PC-3 (cell line): Measurements from ENCODE around the gene MTFR1L. TPM values are rescaled to one million over a fixed set of nuclear protein-coding genes. Genes with fewer than 3 reads are reported as not detected.

ENCODE experiments used
- ATAC-seq: fragments of 200-7000 bp; cut with Tn5 transposase; 2 replicates; pipeline ENCODE4 v1.9.1; 2020; ENCODE audit warnings: mild to moderate bottlenecking, moderate library complexity
- BruUV-seq: library from RNA; stranded (reverse); fragments of 400-500 nt; replicated peaks from 2 replicates; lab custom pipeline; 2021; lab: Mats Ljungman, UMichigan
- CTCF ChIA-PET: fragments of 300-600 bp; sonication (Branson Sonifier 250); formaldehyde crosslinking; loops from one replicate; lab custom pipeline; 2022; ENCODE audit warnings: antibody characterized with exemption; lab: Charles Lee
- POLR2A ChIA-PET: fragments of 300-600 bp; sonication (Branson Sonifier 250); formaldehyde crosslinking; loops from one replicate; lab custom pipeline; 2022; ENCODE audit warnings: antibody characterized with exemption; ENCODE audit not compliant: unreplicated experiment; lab: Charles Lee
- DNase-seq: peaks from one replicate; pipeline ENCODE4 v3.0.0-alpha.2; 2015
- H2AFZ ChIP-seq: fragments of 300-600 bp; sonication (generic); 2 replicates; pipeline ENCODE4 v1.6.0; 2016; ENCODE audit warnings: antibody characterized with exemption, low read length
- H3F3A ChIP-seq: fragments of 300-600 bp; sonication (generic); one replicate; pipeline ENCODE4 v1.6.0; 2017; ENCODE audit warnings: antibody characterized with exemption, low read length, control low read depth, mild to moderate bottlenecking; ENCODE audit not compliant: unreplicated experiment
- H3K27ac ChIP-seq: fragments of 300-600 bp; sonication (generic); 2 replicates; pipeline ENCODE4 v1.5.1; 2016; ENCODE audit warnings: mild to moderate bottlenecking, low read length
- H3K27me3 ChIP-seq: fragments of 300-600 bp; sonication (generic); 2 replicates; pipeline ENCODE4 v1.6.1; 2016; ENCODE audit warnings: low read length, mixed read lengths
- H3K36me3 ChIP-seq: fragments of 300-600 bp; sonication (generic); 2 replicates; pipeline ENCODE4 v1.6.1; 2016; ENCODE audit warnings: low read depth, mixed run types, low read length, mixed read lengths
- H3K4me1 ChIP-seq: fragments of 300-600 bp; sonication (generic); 2 replicates; pipeline ENCODE4 v1.5.1; 2016; ENCODE audit warnings: low read length; ENCODE audit not compliant: insufficient read depth
- H3K4me2 ChIP-seq: fragments of 300-600 bp; sonication (generic); 2 replicates; pipeline ENCODE4 v1.6.0; 2016; ENCODE audit warnings: low read length
- H3K4me3 ChIP-seq: fragments of 300-600 bp; sonication (generic); 2 replicates; pipeline ENCODE4 v1.5.1; 2016; ENCODE audit warnings: mild to moderate bottlenecking, low read length, mixed read lengths
- H3K79me2 ChIP-seq: fragments of 300-600 bp; sonication (generic); 2 replicates; pipeline ENCODE4 v1.6.1; 2017; ENCODE audit warnings: low read length, mixed read lengths
- H3K9ac ChIP-seq: fragments of 300-600 bp; sonication (generic); 2 replicates; pipeline ENCODE4 v1.6.0; 2016; ENCODE audit warnings: mild to moderate bottlenecking, low read length
- H3K9me2 ChIP-seq: fragments of 300-600 bp; sonication (generic); replicated peaks from 2 replicates; pipeline ENCODE4 v1.6.1; 2016; ENCODE audit warnings: mixed run types, low read length, mixed read lengths
- H3K9me3 ChIP-seq: fragments of 300-600 bp; sonication (generic); 2 replicates; pipeline ENCODE4 v1.6.1; 2016; ENCODE audit warnings: low read length, mixed read lengths
- H4K20me1 ChIP-seq: fragments of 300-600 bp; sonication (generic); 2 replicates; pipeline ENCODE4 v1.6.1; 2016; ENCODE audit warnings: low read length, mixed read lengths
- CTCF ChIP-seq: fragments of 300-600 bp; sonication (generic); conservative IDR thresholded peaks from 2 replicates; pipeline ENCODE4 v1.5.1; 2017; ENCODE audit warnings: antibody characterized with exemption, low read depth, mild to moderate bottlenecking, low read length
- EZH2 ChIP-seq: fragments of 300-600 bp; sonication (generic); IDR thresholded peaks from one replicate; pipeline ENCODE4 v1.6.1; 2017; ENCODE audit warnings: antibody characterized with exemption, mild to moderate bottlenecking, low read length; ENCODE audit not compliant: unreplicated experiment
- EZH2phosphoT487 ChIP-seq: fragments of 300-600 bp; sonication (generic); IDR thresholded peaks from 2 replicates; pipeline ENCODE4 v1.6.1; 2018; ENCODE audit warnings: mild to moderate bottlenecking, antibody characterized with exemption, low read length, borderline replicate concordance
- intact Hi-C: fragments of 100-400 bp; cut with micrococcal nuclease; formaldehyde crosslinking; loops from 2 replicates; pipeline ENCODE4 v1.9.0; 2023
- total RNA-seq: library from RNA; depleted of rRNA; stranded (reverse); fragments of >200 nt; gene quantifications from 2 replicates; pipeline ENCODE4 v1.2.3, GENCODE V29; 2014

The MTFR1L gene
- total RNA-seq, 1 experiment from 2014 or later, result 35.6 TPM

- H2AFZ ChIP-seq, result no peak overlapping the region
- H3K27me3 ChIP-seq, result no peaks in the 10 kb centered on the region
- ATAC-seq, result no peak
- peaks cover 6% of the 10 kb centered on the region; the same call in 1 of the 2 replicates for H3K79me2 ChIP-seq
- ChIA-PET POLR2A (interaction anchor here (0.5 kb wide), 1 partner anchor 94 kb away, joined by 9 read pairs; no protein-coding TSS in a partner anchor), CTCF (interaction anchor here (0.5 to 0.7 kb wide), 2 partner anchors 179 to 190 kb away, joined by 3 to 6 read pairs; no protein-coding TSS in a partner anchor)
- no peaks in the 10 kb centered on the region for H3K36me3 ChIP-seq
- TF ChIP-seq EZH2 (no peak), CTCF (peak; percentile 63)
- H3K9me3 ChIP-seq, result no peaks in the 10 kb centered on the region
- no peak overlapping the region for H3K4me2 ChIP-seq
- H4K20me1 ChIP-seq, result no peaks in the 10 kb centered on the region
- no TSS peak for BruUV-seq
- no peak overlapping the region for H3K27ac ChIP-seq
- intact Hi-C loops, result loop anchor here (10.0 kb wide), 1 partner anchor 103 kb away; no protein-coding TSS in a partner anchor
- DNase-seq, result peak; percentile 50
- H3K9me2 ChIP-seq, result no peaks in the 10 kb centered on the region
- H3K4me3 ChIP-seq, result no peak overlapping the region
- H3K4me1 ChIP-seq, result peaks cover 16% of the 10 kb centered on the region; the same call in 1 of the 2 replicates
- no peak overlapping the region for H3K9ac ChIP-seq
- no peaks in the 10 kb centered on the region for H3F3A ChIP-seq
Observed at GRCh38 chr1:25797939-25798338, 21.8 kb upstream of the MTFR1L start.

- Histone ChIP-seq H2AFZ (no peak overlapping the region), H3K4me3 (no peak overlapping the region), H3K36me3 (no peaks in the 10 kb centered on the region), H3K4me2 (no peak overlapping the region), H3K9me2 (no peaks in the 10 kb centered on the region), H3K4me1 (peaks cover 16% of the 10 kb centered on the region; the same call in 1 of the 2 replicates), H3F3A (no peaks in the 10 kb centered on the region), H4K20me1 (no peaks in the 10 kb centered on the region), H3K9ac (no peak overlapping the region), H3K79me2 (peaks cover 6% of the 10 kb centered on the region; the same call in 1 of the 2 replicates), H3K27ac (no peak overlapping the region), H3K27me3 (no peaks in the 10 kb centered on the region), H3K9me3 (no peaks in the 10 kb centered on the region)
- intact Hi-C loops, result loop anchor here (10.0 kb wide), 1 partner anchor 104 kb away; no protein-coding TSS in a partner anchor
- ChIA-PET POLR2A (no interaction called here), CTCF (interaction anchor here (0.5 to 0.7 kb wide), 2 partner anchors 179 to 190 kb away, joined by 3 to 6 read pairs; no protein-coding TSS in a partner anchor)
- no peak for DNase-seq
- BruUV-seq, result no TSS peak
- ATAC-seq, result no peak
- TF ChIP-seq EZH2 (no peak), EZH2phosphoT487 (no peak), CTCF (no peak)
Observed at GRCh38 chr1:25798666-25799351, 20.9 kb upstream of the MTFR1L start.
